A673 (cell line): Measurements from ENCODE around the gene SMARCC1.

Source experiments
- EZH2 ChIP-seq: fragments of 200-600 bp; sonication (generic); IDR thresholded peaks from 2 replicates; pipeline ENCODE4 v1.6.1; 2017; ENCODE audit warnings: borderline replicate concordance, low read depth, mild to moderate bottlenecking, mixed read lengths, antibody characterized with exemption, low read length; ENCODE audit not compliant: poor library complexity, severe bottlenecking
- TF ChIP-seq, protein P1 (sequence below): fragments of 300-800, 200-600 bp; sonication (generic); conservative IDR thresholded peaks from 2 replicates; pipeline ENCODE4 v1.5.1; 2017; ENCODE audit warnings: low read depth, mild to moderate bottlenecking, antibody characterized with exemption, low read length, moderate library complexity, mixed read lengths

DNA sequence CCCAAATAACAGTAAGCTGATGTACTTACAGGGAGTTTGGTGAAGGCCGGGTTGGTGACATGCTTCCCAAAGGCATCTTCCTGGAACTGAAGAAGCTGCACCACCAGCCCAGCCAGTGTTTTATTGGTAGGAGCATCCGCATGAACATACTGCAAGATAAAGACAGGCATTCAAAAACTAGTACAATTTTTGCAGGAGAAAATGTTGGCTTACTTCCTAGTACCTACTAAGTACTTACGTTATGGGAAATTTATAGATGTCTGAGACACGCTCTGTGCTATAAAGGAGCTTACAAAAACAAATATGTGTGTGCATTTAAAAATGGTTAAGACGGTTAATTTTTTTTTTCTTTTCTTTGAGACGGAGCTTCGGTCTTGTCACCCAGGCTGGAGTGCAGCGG lies 8.9 kb downstream of the SMARCC1 start:
- TF ChIP-seq, protein P1, sequence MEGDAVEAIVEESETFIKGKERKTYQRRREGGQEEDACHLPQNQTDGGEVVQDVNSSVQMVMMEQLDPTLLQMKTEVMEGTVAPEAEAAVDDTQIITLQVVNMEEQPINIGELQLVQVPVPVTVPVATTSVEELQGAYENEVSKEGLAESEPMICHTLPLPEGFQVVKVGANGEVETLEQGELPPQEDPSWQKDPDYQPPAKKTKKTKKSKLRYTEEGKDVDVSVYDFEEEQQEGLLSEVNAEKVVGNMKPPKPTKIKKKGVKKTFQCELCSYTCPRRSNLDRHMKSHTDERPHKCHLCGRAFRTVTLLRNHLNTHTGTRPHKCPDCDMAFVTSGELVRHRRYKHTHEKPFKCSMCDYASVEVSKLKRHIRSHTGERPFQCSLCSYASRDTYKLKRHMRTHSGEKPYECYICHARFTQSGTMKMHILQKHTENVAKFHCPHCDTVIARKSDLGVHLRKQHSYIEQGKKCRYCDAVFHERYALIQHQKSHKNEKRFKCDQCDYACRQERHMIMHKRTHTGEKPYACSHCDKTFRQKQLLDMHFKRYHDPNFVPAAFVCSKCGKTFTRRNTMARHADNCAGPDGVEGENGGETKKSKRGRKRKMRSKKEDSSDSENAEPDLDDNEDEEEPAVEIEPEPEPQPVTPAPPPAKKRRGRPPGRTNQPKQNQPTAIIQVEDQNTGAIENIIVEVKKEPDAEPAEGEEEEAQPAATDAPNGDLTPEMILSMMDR: no peak
- TF ChIP-seq EZH2: no peak
